ENCODE results near the gene KATNBL1.

- TF ChIP-seq CTCF (IDR thresholded peaks at IDR 0.05) (no peak), POLR2A (IDR thresholded peaks at IDR 0.05; ENCODE audit: low read depth) (no peak)
Observed at GRCh38 chr15:34154725-34155204, 55.1 kb downstream of the KATNBL1 start.
